Mesendoderm (in vitro differentiated cells): Measurements from ENCODE around the gene VAV3.

Source experiments
- DNase-seq: peaks from one replicate; pipeline ENCODE4 v3.0.0; 2013
- H2AK5ac ChIP-seq: 2 replicates; pipeline ENCODE4 v1.6.1; 2013; ENCODE audit warnings: low read length, inconsistent platforms
- H2BK120ac ChIP-seq: 2 replicates; pipeline ENCODE4 v1.6.1; 2013; ENCODE audit warnings: low read depth, mild to moderate bottlenecking, low read length, moderate library complexity, mixed read lengths
- H2BK15ac ChIP-seq: replicated peaks from 2 replicates; pipeline ENCODE4 v1.6.1; 2013; ENCODE audit warnings: low read depth, mild to moderate bottlenecking, moderate library complexity
- H2BK5ac ChIP-seq: 2 replicates; pipeline ENCODE4 v1.6.1; 2013; ENCODE audit warnings: low read length, inconsistent platforms
- H3K18ac ChIP-seq: 2 replicates; pipeline ENCODE4 v1.6.1; 2013; ENCODE audit warnings: mild to moderate bottlenecking, low read length, mixed read lengths
- H3K23ac ChIP-seq: one replicate; pipeline ENCODE4 v1.6.1; 2013; ENCODE audit warnings: low read length
- H3K27ac ChIP-seq: 2 replicates; pipeline ENCODE4 v1.5.1; 2013; ENCODE audit warnings: low read depth, mild to moderate bottlenecking, inconsistent platforms, low read length, moderate library complexity
- H3K27me3 ChIP-seq: 2 replicates; pipeline ENCODE4 v1.6.1; 2013; ENCODE audit warnings: low read length, control low read depth, mild to moderate bottlenecking, inconsistent platforms; ENCODE audit not compliant: insufficient read depth, poor library complexity
- H3K36me3 ChIP-seq: 2 replicates; pipeline ENCODE4 v1.6.1; 2013; ENCODE audit warnings: low read length, inconsistent platforms; ENCODE audit not compliant: control insufficient read depth, insufficient read depth
- H3K4ac ChIP-seq: one replicate; pipeline ENCODE4 v1.6.1; 2013; ENCODE audit warnings: low read depth, mild to moderate bottlenecking, low read length, moderate library complexity
- H3K4me1 ChIP-seq: 2 replicates; pipeline ENCODE4 v1.6.1; 2013; ENCODE audit warnings: low read depth, low read length, inconsistent platforms; ENCODE audit not compliant: control insufficient read depth
- H3K4me2 ChIP-seq: 2 replicates; pipeline ENCODE4 v1.6.1; 2013; ENCODE audit warnings: low read length
- H3K4me3 ChIP-seq: 2 replicates; pipeline ENCODE4 v1.5.1; 2013; ENCODE audit warnings: mild to moderate bottlenecking, low read length
- H3K56ac ChIP-seq: one replicate; pipeline ENCODE4 v1.6.1; 2013; ENCODE audit warnings: low read length
- H3K79me1 ChIP-seq: 2 replicates; pipeline ENCODE4 v1.6.1; 2013; ENCODE audit warnings: low read length, inconsistent platforms
- H3K79me2 ChIP-seq: 2 replicates; pipeline ENCODE4 v1.6.1; 2013; ENCODE audit warnings: mild to moderate bottlenecking, low read length; ENCODE audit not compliant: control insufficient read depth, insufficient read depth
- H3K9ac ChIP-seq: 2 replicates; pipeline ENCODE4 v1.6.1; 2013; ENCODE audit warnings: low read length, inconsistent platforms
- H4K5ac ChIP-seq: one replicate; pipeline ENCODE4 v1.6.1; 2013; ENCODE audit warnings: low read length
- H4K8ac ChIP-seq: one replicate; pipeline ENCODE4 v1.6.1; 2013; ENCODE audit warnings: low read depth, mild to moderate bottlenecking, control low read depth, low read length, moderate library complexity
- WGBS: extraction: QIAGEN DNeasy Blood & Tissue Kit; methylation state at CpG from one replicate; pipeline ENCODE4 v1.1.7; 2013; ENCODE audit warnings: low lambda C conversion rate, missing lambda C conversion rate; ENCODE audit not compliant: insufficient coverage; ENCODE audit errors: extremely low coverage; 5-methylcytosine and 5-hydroxymethylcytosine counted together

The VAV3 gene

DNA sequence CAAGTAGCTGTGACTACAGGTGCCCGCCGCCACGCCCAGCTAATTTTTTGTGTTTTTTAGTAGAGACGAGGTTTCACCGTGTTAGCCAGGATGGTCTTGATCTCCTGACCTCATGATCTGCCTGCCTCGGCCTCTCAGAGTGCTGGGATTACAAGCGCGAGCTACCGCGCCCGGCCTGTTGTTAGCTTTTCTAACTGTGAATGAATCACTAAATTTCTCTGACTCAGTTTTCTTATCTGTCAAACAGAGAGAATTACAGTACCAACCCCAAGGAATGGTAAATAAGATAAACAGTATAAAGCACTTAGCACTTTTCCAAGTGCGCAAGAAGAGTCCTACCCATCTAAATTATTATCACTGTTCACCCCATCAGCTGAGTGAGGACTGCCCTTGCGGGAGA is 193.6 kb downstream of the VAV3 start:
- H3K4me2 ChIP-seq: no peak overlapping the region
- no peaks in the 10 kb centered on the region for H3K36me3 ChIP-seq
- H2BK15ac ChIP-seq: no peak overlapping the region
- H3K27ac ChIP-seq: no peak overlapping the region
- H3K18ac ChIP-seq: no peak overlapping the region
- H4K5ac ChIP-seq: no peak overlapping the region
- H3K27me3 ChIP-seq: no peaks in the 10 kb centered on the region
- H3K4me3 ChIP-seq: no peak overlapping the region
- no peak overlapping the region for H2BK120ac ChIP-seq
- H2BK5ac ChIP-seq: no peak overlapping the region
- DNase-seq: no peak
- no peak overlapping the region for H3K4ac ChIP-seq
- no CpG with 5 or more reads among the region's 13 CpGs for WGBS
- no peak overlapping the region for H3K23ac ChIP-seq
- no peaks in the 10 kb centered on the region for H3K79me1 ChIP-seq
- H2AK5ac ChIP-seq: no peak overlapping the region
- H3K4me1 ChIP-seq: no peaks in the 10 kb centered on the region
- H3K79me2 ChIP-seq: no peaks in the 10 kb centered on the region
- H3K56ac ChIP-seq: no peak overlapping the region
- H3K9ac ChIP-seq: no peak overlapping the region
- H4K8ac ChIP-seq: no peak overlapping the region

DNA sequence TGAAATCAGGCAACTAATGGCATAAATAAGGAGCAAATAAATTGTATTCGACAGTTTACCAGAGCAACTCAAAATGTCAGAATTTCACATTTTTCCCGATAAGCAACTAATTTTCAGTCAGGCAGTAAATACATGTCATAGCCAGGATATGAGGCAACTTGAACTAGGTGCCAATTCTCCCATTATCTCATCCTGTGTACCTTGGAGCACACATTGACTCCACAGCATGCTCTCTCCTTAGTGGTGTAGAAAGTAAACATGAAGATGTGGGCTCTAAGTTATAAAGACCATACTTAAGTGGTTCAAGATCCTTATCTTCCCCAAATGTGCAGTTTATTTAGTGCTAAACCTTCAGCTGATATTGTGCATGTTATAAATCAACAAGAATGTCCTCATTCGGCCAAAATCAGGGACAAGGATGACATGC is 197.8 kb downstream of the VAV3 start:
- no peaks in the 10 kb centered on the region for H3K36me3 ChIP-seq
- no peaks in the 10 kb centered on the region for H3K79me2 ChIP-seq
- no peak overlapping the region for H3K9ac ChIP-seq
- no peak overlapping the region for H3K18ac ChIP-seq
- H2BK15ac ChIP-seq: no peak overlapping the region
- H3K23ac ChIP-seq: no peak overlapping the region
- no peak overlapping the region for H4K5ac ChIP-seq
- H3K4ac ChIP-seq: no peak overlapping the region
- no peaks in the 10 kb centered on the region for H3K27me3 ChIP-seq
- no peak overlapping the region for H2BK5ac ChIP-seq
- H4K8ac ChIP-seq: no peak overlapping the region
- H3K79me1 ChIP-seq: no peaks in the 10 kb centered on the region
- no peak overlapping the region for H3K56ac ChIP-seq
- DNase-seq: peak; percentile 12
- H2AK5ac ChIP-seq: no peak overlapping the region
- no CpG with 5 or more reads among the region's 3 CpGs for WGBS
- H2BK120ac ChIP-seq: no peak overlapping the region
- H3K4me3 ChIP-seq: no peak overlapping the region
- H3K27ac ChIP-seq: no peak overlapping the region
- H3K4me2 ChIP-seq: no peak overlapping the region
- H3K4me1 ChIP-seq: no peaks in the 10 kb centered on the region

DNA sequence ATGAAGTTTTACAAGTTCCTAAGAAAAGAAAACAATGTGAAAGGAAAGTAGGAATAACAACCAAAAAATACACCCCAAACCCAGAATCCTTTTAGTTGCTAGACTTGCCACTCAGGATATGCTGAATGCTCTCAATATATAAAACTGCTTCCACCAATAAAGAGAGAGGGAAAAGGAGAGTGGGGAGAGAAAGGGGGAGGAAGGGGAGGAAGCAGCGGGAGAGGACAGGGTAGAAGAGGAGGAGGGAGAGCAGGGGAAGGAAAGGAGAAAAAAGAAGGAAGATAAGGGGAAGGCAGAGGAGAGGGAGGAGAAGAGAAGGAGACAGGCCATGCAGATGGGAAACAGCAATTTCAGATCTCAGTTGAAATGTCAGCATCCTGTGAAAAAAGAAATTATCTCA is 198.4 kb downstream of the VAV3 start:
- no peak for DNase-seq
- Histone ChIP-seq H3K27ac (no peak overlapping the region), H3K56ac (no peak overlapping the region), H3K23ac (no peak overlapping the region), H3K27me3 (no peaks in the 10 kb centered on the region), H3K4me2 (no peak overlapping the region), H4K5ac (no peak overlapping the region), H3K79me1 (no peaks in the 10 kb centered on the region), H3K36me3 (no peaks in the 10 kb centered on the region), H3K9ac (no peak overlapping the region), H3K79me2 (no peaks in the 10 kb centered on the region), H3K4me1 (no peaks in the 10 kb centered on the region), H3K18ac (no peak overlapping the region), H2BK15ac (no peak overlapping the region), H2AK5ac (no peak overlapping the region), H2BK120ac (no peak overlapping the region), H3K4me3 (no peak overlapping the region), H2BK5ac (no peak overlapping the region), H4K8ac (no peak overlapping the region), H3K4ac (no peak overlapping the region)
- WGBS: no CpG with 5 or more reads among the region's 1 CpG

DNA sequence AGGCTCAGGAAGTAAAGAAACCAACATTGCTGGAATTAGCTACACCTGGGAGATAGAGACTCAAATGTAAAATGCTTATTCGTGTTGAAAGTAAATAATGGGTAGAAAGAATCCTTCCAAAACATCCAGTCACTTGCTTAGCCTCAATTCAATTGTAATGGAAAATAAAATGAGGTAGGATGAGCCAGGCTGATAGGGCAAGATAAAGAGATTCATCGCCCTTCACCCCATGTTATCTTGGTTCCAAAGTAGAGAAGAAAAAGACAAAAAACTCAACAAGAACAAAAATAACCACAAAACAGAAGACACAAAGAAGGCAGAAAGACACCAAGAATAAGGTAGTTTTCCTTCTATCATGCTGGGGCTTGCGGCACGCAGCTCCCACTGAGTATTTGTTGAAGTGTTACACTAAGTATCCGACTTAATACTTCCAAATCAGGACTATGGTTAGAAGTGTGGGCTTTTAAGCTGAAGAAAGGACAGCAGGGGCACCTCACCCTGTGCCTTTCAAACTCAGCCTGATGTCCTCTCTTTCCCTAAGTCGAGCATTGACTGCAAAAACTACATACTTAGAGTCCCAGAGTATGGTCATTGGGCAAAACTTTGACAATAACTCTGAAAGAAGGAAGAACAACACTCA is 202.1 kb downstream of the VAV3 start:
- Histone ChIP-seq H3K4me2 (no peak overlapping the region), H2BK120ac (no peak overlapping the region), H3K4me1 (no peaks in the 10 kb centered on the region), H4K8ac (no peak overlapping the region), H4K5ac (no peak overlapping the region), H3K27me3 (no peaks in the 10 kb centered on the region), H3K36me3 (no peaks in the 10 kb centered on the region), H3K18ac (no peak overlapping the region), H3K27ac (no peak overlapping the region), H3K4ac (no peak overlapping the region), H3K23ac (no peak overlapping the region), H3K79me2 (no peaks in the 10 kb centered on the region), H2AK5ac (no peak overlapping the region), H2BK5ac (no peak overlapping the region), H3K56ac (no peak overlapping the region), H2BK15ac (no peak overlapping the region), H3K9ac (no peak overlapping the region), H3K4me3 (no peak overlapping the region), H3K79me1 (no peaks in the 10 kb centered on the region)
- no peak for DNase-seq
- WGBS: no CpG with 5 or more reads among the region's 6 CpGs

DNA sequence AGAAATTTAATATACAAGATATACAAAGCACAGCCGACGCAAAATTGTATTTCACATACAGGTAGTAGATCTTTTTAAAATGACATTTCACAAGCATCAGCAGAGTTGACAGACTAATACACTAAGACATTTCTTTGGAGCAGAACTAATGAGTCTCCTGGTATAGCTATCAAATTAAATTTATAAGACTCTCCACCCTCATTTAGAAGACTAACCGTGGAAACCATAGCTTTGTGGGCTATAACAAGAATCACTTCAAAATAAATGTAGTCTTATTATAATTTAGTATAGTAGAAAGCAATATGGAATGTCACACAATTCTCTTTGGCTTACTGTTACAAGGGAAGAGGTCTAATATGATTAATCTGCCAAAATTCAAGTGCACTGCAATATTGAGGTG is 204.9 kb downstream of the VAV3 start:
- no CpG with 5 or more reads among the region's 3 CpGs for WGBS
- H3K23ac ChIP-seq: no peak overlapping the region
- no peak overlapping the region for H2BK15ac ChIP-seq
- H3K27me3 ChIP-seq: no peaks in the 10 kb centered on the region
- H3K18ac ChIP-seq: no peak overlapping the region
- H2BK5ac ChIP-seq: no peak overlapping the region
- no peaks in the 10 kb centered on the region for H3K36me3 ChIP-seq
- no peak overlapping the region for H3K27ac ChIP-seq
- no peaks in the 10 kb centered on the region for H3K4me1 ChIP-seq
- no peaks in the 10 kb centered on the region for H3K79me2 ChIP-seq
- H3K56ac ChIP-seq: no peak overlapping the region
- DNase-seq: no peak
- no peaks in the 10 kb centered on the region for H3K79me1 ChIP-seq
- H4K5ac ChIP-seq: no peak overlapping the region
- no peak overlapping the region for H3K4me2 ChIP-seq
- H3K4ac ChIP-seq: no peak overlapping the region
- no peak overlapping the region for H2AK5ac ChIP-seq
- H3K4me3 ChIP-seq: no peak overlapping the region
- no peak overlapping the region for H4K8ac ChIP-seq
- no peak overlapping the region for H3K9ac ChIP-seq
- H2BK120ac ChIP-seq: no peak overlapping the region

DNA sequence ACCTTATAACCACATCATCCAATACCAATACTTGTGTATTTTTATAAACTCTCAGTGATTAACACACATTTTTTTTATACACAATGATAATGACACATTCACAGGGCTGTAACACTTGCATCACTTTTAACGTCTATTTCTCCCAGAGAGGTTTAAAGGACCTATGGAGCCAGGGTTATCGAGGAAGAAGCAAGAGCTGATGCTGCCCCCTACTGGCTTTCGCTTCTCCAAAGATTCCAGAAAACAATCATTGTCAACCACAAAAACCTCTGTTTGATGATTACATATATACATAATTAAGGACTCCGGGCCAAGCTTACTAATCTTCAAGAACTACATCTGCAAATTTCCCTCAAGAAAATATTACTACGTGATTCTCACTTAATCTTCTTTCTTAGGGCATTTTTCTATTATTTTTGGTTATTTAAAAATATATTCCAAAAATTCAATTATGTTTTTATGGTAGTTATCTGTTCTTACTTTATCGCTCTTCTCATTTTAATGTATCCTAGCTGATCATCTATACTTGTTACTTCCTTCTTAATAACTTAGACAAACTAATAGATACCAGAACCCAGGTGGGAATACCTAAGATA is 214.5 kb downstream of the VAV3 start:
- no peak overlapping the region for H2AK5ac ChIP-seq
- WGBS: no CpG with 5 or more reads among the region's 6 CpGs
- no peak overlapping the region for H2BK5ac ChIP-seq
- no peak overlapping the region for H3K4me2 ChIP-seq
- no peak overlapping the region for H3K56ac ChIP-seq
- no peaks in the 10 kb centered on the region for H3K36me3 ChIP-seq
- no peak overlapping the region for H3K18ac ChIP-seq
- no peaks in the 10 kb centered on the region for H3K79me2 ChIP-seq
- H3K4me1 ChIP-seq: no peaks in the 10 kb centered on the region
- no peak overlapping the region for H4K5ac ChIP-seq
- no peak overlapping the region for H4K8ac ChIP-seq
- no peaks in the 10 kb centered on the region for H3K79me1 ChIP-seq
- H3K4ac ChIP-seq: no peak overlapping the region
- peak; percentile 81 for DNase-seq
- no peak overlapping the region for H3K9ac ChIP-seq
- no peak overlapping the region for H3K27ac ChIP-seq
- H3K23ac ChIP-seq: no peak overlapping the region
- H2BK120ac ChIP-seq: no peak overlapping the region
- no peak overlapping the region for H2BK15ac ChIP-seq
- H3K4me3 ChIP-seq: no peak overlapping the region
- H3K27me3 ChIP-seq: no peaks in the 10 kb centered on the region
